Measurements from ENCODE around the gene PRDM10.

PRDM10 gene

GRCh38 chr11:130003717-130004001 lies 1.0 kb upstream of the PRDM10 start:
- DNase-seq: no peak

DNA sequence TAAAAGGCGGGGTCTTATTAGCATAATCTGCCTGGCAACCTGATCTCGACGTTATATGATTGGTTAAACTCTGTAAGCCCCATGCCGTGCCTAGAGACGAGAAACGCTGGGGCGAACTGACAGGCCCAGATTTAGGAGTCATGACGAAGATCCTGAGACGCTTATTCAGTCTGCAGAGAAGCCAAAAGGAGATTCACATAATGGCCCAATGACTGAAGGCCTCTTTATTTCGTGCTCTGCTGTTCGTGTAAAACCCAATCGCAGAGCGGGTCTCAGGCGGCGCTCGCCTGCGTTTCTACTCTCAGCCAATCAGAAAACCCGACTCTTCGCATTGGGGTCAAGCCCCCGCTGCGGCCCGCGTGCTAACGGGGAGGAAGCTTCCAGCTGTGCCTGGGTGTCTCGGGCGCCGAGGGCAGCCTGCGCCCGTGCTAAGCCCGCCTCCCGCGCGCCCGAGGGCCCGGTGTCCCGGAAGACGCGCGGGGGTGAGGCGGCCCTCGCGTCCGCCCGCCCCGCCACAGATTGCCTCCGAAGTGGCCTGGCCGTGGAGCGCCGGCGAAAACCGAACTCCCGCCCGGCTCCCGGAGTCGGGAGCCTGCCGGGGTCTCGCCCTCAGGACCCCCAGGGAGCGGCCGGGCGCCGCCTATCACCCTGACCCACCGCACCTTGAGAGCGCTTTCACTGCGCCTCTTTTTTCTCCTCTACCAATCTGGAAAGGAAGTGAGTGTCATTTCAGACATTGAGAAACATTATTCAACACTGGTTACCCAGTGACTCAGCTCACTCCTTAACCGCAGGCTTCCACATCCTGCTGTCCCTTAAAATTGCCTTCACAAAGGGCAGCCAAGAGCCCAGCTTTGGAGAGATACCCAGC lies 446 bp upstream of the PRDM10 start:
- peak; percentile 100 for DNase-seq

GRCh38 chr11:130001461-130002351 lies 929 bp downstream of the PRDM10 start:
- DNase-seq: peak; percentile 37

DNA sequence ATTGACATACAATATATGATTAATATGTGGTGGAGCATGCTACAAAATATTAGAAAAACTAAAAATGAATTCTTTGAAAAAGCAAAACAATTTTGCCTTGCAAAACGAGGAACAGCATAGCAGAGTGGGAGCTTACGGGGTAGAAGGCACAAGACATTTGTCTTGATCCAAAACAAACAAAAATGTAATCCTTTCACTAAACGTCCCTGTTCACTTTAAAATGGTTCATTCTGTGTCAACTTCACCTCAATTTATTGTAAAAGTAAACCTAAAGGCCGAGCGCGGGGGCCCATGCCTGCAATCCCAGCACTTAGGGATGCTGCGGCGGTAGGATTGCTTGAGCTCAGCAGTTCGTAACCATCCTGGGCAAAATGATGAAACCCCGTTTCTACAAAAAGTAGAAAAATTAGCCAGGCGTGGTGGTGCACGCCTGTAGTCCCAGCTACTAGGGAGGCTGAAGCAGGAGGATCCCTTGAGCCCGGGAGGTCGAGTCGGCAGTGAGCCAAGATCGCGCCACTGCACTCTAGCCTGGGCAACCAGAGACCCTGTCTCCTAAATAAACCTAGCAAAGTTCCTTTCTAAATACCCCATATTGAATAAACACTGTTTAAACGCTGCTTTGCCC lies 2.0 kb downstream of the PRDM10 start:
- no peak for DNase-seq

DNA sequence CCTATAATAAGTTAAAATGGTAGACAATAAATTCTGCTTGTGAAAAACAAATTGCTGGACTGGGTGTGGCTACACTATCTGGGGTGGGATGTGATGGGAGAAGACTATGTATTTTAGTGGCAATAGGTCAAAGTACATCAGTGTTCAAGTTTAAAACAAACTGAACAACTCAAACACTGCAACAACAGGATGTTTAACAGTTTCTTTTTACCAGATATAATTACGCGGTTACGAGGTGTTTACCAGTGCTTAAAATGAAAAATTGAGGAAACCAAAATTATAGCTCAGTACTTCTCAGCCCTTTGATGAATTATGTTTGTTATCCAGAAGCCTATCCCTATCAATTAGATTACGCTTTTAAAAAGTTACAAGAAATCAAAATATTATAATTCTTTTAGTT lies 3.2 kb downstream of the PRDM10 start:
- DNase-seq: no peak

DNA sequence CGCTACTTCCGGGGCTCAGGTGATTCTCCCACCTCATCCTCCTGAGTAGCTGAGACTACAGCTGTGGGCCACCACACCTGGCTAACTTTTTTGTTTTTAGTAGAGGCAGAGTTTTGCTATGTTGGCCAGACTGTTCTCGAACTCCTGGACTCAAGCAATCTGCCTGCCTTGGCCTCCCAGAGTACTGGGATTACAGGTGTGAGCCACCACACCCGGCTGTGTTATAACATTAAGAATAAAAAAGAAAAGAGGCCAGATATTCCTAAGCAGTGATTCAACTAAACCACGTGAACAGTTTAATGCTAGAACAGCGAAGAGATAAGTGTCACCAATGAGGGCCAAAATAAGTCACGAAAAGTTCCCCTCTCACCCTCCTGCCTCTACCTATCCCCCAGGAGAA lies 3.7 kb downstream of the PRDM10 start:
- DNase-seq: no peak

DNA sequence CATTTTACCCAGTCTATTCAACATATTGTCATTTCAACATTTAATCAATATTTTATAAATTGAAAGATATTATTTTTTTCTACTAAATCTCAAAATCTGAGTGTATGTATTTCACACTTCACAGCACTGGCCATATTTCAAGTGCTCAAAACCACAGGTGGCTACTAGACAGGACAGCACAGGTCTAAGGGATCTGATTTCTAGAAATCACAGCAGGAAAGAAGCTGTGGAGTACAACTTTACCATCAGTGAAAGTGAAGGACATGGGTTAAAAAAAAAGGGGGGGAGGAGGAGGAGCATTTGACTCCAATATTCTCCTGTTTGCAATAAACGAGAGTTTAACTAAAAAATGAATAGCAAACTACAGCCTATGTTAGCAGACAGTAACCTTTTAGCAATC lies 4.5 kb downstream of the PRDM10 start:
- DNase-seq: no peak

- no peak for DNase-seq
Observed at GRCh38 chr11:129997513-129997912, 5.1 kb downstream of the PRDM10 start.

DNA sequence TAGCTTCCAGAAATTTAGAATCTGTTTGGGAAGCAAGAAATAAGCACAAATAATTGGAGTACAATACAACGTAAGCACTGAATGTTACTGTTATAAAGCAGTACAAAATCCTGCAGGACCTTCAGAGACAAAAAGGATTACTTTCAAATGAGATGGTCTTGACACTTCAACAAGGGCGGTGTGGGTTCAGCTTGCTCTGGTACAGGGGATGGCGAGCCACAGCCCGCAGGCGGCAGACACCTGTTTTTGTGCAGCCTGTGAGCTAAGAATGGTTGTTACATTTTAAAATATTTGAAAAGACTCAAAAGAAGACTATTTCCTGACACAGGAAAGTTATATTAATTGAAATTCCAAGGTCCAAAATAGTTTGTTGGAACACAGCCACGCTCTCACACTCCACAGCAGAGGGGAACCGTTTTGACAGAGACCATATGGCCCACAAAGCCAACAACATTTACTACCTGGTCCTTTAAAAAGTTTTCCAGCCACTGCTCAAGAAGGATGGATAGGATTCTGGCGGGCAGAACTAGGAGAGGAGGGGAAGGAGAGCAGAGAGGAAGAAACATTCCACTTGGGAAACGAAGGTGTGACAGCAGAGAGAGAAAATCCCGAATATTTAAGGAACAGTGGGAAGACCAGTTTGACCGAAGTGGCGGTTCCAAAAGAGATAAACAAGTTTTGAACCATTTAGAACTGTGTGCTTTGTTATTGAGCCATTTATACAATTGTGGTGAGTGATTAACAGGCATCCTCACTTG lies 6.3 kb downstream of the PRDM10 start:
- no peak for DNase-seq

DNA sequence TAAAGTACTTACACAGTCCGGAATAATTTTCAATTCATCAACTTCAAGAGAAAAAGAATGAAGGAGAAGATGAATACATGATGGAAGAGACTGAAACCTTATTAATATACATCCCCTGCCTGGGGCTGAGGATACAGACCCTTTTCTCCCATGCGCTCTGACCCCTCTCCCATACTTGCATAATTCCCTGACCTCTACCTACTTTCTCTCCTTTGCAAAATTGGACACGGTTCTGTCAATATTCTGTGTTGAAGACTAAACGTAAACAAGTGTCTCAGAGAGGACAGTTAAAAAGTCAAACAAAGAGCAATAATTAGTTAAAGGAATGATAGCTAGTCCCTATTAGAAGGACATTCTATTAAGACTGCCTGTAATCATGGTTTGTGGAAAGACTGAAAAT lies 7.5 kb downstream of the PRDM10 start:
- no peak for DNase-seq

GRCh38 chr11:129992161-129992944 lies 10.3 kb downstream of the PRDM10 start:
- peak; percentile 21 for DNase-seq

DNA sequence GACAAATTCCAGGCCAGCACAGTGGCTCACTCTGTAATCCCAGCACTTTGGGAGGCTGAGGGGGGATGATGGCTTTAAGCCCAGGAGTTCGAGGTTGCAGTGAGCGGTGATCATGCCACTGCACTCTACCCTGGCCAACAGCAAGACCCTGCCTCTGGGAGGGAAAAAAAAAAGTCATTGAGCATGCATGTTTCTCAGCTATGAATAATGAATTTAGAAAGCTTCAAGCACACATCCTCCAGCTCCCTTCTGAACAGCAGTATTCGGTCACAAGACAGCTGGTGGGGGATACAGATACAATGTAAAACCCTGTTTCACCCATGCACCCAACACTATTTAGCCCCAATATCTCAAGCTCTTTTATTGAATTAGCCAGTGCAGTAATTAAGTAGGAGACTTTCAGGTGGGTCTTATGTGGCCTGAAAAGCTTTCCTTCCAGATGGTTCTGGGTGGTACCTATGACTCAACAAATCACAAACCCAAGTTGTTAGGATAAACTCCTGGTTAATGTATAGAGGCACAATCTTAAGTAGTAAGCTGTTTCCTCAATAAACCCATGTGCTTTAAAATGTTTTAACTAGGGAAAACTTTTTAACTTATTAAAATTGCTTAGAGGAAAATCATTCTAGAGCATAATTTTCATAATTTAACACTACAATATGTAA lies 13.4 kb downstream of the PRDM10 start:
- DNase-seq: no peak

DNA sequence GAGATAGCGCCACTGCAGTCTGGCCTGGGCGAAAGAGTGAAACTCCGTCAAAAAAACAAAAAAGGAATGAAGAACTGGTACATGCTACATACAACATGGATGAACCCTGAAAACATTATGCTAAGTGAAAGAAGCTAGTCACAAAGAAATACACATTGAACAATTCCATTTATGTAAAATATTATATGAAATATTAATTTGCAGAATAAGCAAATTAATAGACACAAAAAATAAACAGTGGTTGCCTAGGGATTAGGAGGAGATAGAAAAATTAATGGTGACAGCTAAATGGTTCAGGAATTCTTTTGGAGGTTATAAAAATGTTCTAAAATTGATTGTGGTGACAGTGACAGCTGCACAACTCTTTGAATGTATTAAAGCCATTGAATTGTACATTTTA lies 14.7 kb downstream of the PRDM10 start:
- no peak for DNase-seq

DNA sequence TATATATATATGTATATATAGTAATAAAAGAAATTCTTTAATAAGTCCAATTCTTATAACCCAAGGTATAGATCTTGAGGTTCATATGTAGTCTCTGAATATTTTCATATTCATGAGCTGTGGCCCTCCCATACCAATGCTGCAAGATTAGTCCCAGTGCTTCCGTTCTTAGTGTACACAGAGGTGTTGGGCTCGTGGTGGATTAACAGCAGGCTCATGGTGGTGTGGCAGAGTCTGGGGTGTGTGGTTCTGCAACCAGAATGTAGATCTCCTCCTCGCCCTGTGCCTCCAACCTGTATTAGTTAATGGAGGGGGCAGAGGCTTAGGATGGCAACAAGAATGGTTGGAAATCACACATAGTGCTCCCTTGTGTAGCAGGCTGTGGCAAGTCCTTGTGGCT lies 16.8 kb downstream of the PRDM10 start:
- DNase-seq: no peak

DNA sequence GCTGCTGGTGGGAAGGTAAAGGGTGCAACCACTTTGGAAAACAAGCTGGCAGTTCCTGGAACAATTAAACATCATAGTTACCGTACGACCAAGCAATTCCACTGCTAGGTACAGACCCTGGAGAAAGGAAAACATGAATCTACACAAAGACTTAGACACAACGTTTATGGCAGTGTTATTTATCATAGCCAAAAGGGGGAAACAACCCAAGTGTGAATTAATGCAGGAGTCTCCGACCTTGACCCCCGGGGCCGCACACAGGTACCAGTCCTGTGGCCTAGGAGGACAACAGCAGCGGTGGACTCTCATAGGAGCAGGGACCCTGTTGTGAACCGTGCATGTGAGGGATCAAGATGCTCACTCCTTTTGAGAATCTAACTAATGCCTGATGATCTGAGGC lies 22.5 kb downstream of the PRDM10 start:
- no peak for DNase-seq

- no peak for DNase-seq
Observed at GRCh38 chr11:129979046-129979605, 23.5 kb downstream of the PRDM10 start.

DNA sequence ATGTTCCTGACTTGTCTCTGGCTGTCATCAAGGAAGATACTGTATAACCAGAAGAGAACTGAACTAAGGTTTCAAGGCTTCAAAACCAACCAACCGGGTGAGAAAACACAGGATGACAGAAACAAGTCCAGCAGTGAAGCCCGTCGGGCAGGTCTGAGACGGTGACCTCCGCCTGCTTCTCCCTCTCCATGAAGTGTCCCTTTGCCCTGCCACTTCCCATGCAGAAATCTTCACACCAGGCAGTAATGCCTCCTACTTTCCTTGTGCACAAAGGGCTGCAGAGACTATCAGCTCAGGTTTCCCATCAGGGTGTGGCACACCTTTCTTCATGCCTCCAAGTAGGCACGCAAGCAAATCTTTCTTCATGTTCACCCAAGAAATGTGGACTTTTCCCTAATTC lies 24.2 kb downstream of the PRDM10 start:
- DNase-seq: no peak

GRCh38 chr11:129976328-129976727 lies 26.3 kb downstream of the PRDM10 start:
- no peak for DNase-seq

GRCh38 chr11:129975543-129975942 lies 27.1 kb downstream of the PRDM10 start:
- no peak for DNase-seq

GRCh38 chr11:129974672-129975071 lies 28.0 kb downstream of the PRDM10 start:
- no peak for DNase-seq

DNA sequence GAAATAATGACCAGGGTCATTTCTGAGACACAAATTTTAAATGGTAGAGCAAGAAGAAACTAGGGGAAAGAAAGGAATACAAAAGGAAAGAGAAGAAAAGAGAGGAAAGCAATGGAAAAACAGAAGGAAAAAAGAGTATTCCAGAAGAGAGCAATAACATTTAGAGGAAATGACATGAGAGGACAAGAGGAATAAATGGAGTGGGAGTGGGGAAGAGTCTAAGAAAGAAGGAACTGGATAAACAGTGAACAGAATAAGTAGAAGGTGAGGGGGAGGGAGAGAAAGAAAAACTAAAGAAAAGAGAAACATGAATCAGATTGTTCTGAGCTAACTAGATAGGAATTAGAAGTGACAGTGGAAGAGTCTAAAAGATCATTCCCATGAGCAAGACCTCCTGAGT lies 28.4 kb downstream of the PRDM10 start:
- DNase-seq: no peak

All from fibroblast of skin of right quadriceps (primary cell).